Neutrophil (primary cell): ENCODE measurements around the gene DPF1.
"Not testable (repeated sequence)": the region's sequence is repeated elsewhere in the genome, so short reads cannot be mapped to it uniquely, and the experiment has no call there.

ENCODE experiments used
- H3K27ac ChIP-seq: fragments of 200-600 bp; sonication (generic); 2 replicates; pipeline ENCODE4 v1.5.1; 2016; ENCODE audit warnings: mild to moderate bottlenecking, moderate library complexity
- H3K27me3 ChIP-seq: fragments of 200-600 bp; sonication (generic); 2 replicates; pipeline ENCODE4 v1.6.0; 2016; ENCODE audit warnings: mild to moderate bottlenecking
- H3K36me3 ChIP-seq: fragments of 200-600 bp; sonication (generic); 2 replicates; pipeline ENCODE4 v1.5.1; 2017
- H3K4me1 ChIP-seq, 2 experiments: fragments of 200-600 bp in 1 of 2; sonication (generic) in 1 of 2; 1 replicate in 1 of 2; 2 replicates in 1 of 2; pipeline versions ENCODE4 v1.5.1 to v1.6.1; 2013 to 2016; ENCODE audit warnings: low read depth in 1 of 2, low read length in 1 of 2, mild to moderate bottlenecking in 1 of 2, moderate library complexity in 1 of 2; ENCODE audit not compliant: control insufficient read depth in 1 of 2, insufficient read depth in 1 of 2
- H3K4me3 ChIP-seq, 2 experiments: fragments of 200-600 bp in 1 of 2; sonication (generic) in 1 of 2; 1 replicate in 1 of 2; 2 replicates in 1 of 2; pipeline ENCODE4 v1.5.1; 2013 to 2016; ENCODE audit warnings: low read depth in 1 of 2, low read length in 1 of 2, mild to moderate bottlenecking in 1 of 2, moderate library complexity in 1 of 2
- H3K9me3 ChIP-seq: fragments of 200-600 bp; sonication (generic); 2 replicates; pipeline ENCODE4 v1.5.1; 2016
- CTCF ChIP-seq: fragments of 200-600 bp; sonication (generic); IDR thresholded peaks from 2 replicates; pipeline ENCODE4 v1.5.1; 2016; ENCODE audit warnings: antibody characterized with exemption

DPF1 gene

GRCh38 chr19:38228005-38228377 is 4.0 kb upstream of the DPF1 start:
- Histone ChIP-seq H3K36me3 (no peaks in the 10 kb centered on the region), H3K9me3 (no peaks in the 10 kb centered on the region), H3K27ac (no peak overlapping the region), H3K4me3 (no peak overlapping the region), H3K4me1 (peaks cover 0 to 7% of the 10 kb centered on the region in 2 experiments), H3K27me3 (peaks cover 100% of the 10 kb centered on the region)
- no peak for TF ChIP-seq CTCF

GRCh38 chr19:38227287-38228004 is 3.4 kb upstream of the DPF1 start:
- no peak overlapping the region for H3K4me3 ChIP-seq
- peaks cover 0 to 7% of the 10 kb centered on the region in 2 experiments for H3K4me1 ChIP-seq
- H3K27ac ChIP-seq = no peak overlapping the region
- H3K27me3 ChIP-seq = peaks cover 100% of the 10 kb centered on the region
- TF ChIP-seq CTCF = no peak
- H3K36me3 ChIP-seq = no peaks in the 10 kb centered on the region
- no peaks in the 10 kb centered on the region for H3K9me3 ChIP-seq

- H3K4me1 ChIP-seq, H3K36me3 ChIP-seq, H3K27ac ChIP-seq, H3K9me3 ChIP-seq, H3K4me3 ChIP-seq: not testable (repeated sequence)
- peaks cover 93% of the 10 kb centered on the region for H3K27me3 ChIP-seq
These were observed 819 bp upstream of the DPF1 start for GRCh38 chr19:38224863-38225218.

- peaks cover 0 to 7% of the 10 kb centered on the region in 2 experiments for H3K4me1 ChIP-seq
- no peaks in the 10 kb centered on the region for H3K9me3 ChIP-seq
- H3K4me3 ChIP-seq = peak overlapping the region in 1 of 2 experiments; percentile 24
- no peak for TF ChIP-seq CTCF
- H3K27me3 ChIP-seq = peaks cover 91% of the 10 kb centered on the region
- H3K36me3 ChIP-seq = no peaks in the 10 kb centered on the region
- no peak overlapping the region for H3K27ac ChIP-seq
These were observed 407 bp downstream of the DPF1 start for GRCh38 chr19:38223617-38224013.

- Histone ChIP-seq H3K27ac (no peak overlapping the region), H3K4me3 (no peak overlapping the region), H3K27me3 (peaks cover 86% of the 10 kb centered on the region), H3K36me3 (no peaks in the 10 kb centered on the region), H3K4me1 (peaks cover 0 to 7% of the 10 kb centered on the region in 2 experiments), H3K9me3 (no peaks in the 10 kb centered on the region)
- no peak for TF ChIP-seq CTCF
These were observed 901 bp downstream of the DPF1 start for GRCh38 chr19:38223119-38223523.

- peaks cover 82% of the 10 kb centered on the region for H3K27me3 ChIP-seq
- no peaks in the 10 kb centered on the region for H3K9me3 ChIP-seq
- H3K36me3 ChIP-seq = no peaks in the 10 kb centered on the region
- H3K4me1 ChIP-seq = peaks cover 0 to 7% of the 10 kb centered on the region in 2 experiments
- TF ChIP-seq CTCF = no peak
- no peak overlapping the region for H3K27ac ChIP-seq
- no peak overlapping the region for H3K4me3 ChIP-seq
These were observed 1.8 kb downstream of the DPF1 start for GRCh38 chr19:38221919-38222830.
